HCT116 (cell line): ENCODE data around the gene PACRG. TPM values are rescaled to one million over a fixed set of nuclear protein-coding genes. Genes with fewer than 3 reads are reported as not detected.

Experiments used
- ATAC-seq: fragments of 200-7000 bp; cut with Tn5 transposase; 2 replicates; pipeline ENCODE4 v1.9.1; 2020; ENCODE audit warnings: mild to moderate bottlenecking, moderate library complexity
- BruUV-seq: library from RNA; stranded (reverse); fragments of 400-500 nt; replicated peaks from 2 replicates; lab custom pipeline; 2021; lab: Mats Ljungman, UMichigan
- CTCF ChIA-PET: fragments of 300-600 bp; sonication (Branson Sonifier 250); formaldehyde crosslinking; loops from one replicate; lab custom pipeline; 2021; ENCODE audit warnings: antibody characterized with exemption; lab: Charles Lee
- POLR2A ChIA-PET: fragments of 300-600, 350-600 bp; sonication (Branson Sonifier 250); formaldehyde crosslinking; loops from one replicate; lab custom pipeline; 2021; ENCODE audit warnings: antibody characterized with exemption; lab: Charles Lee
- RAD21 ChIA-PET, 2 experiments: fragments of 300-600 bp; sonication (Branson Sonifier 250); formaldehyde crosslinking; loops; one replicate each; lab custom pipeline; 2023; ENCODE audit warnings: low total read pairs in 2 of 2; ENCODE audit not compliant: uncharacterized antibody in 2 of 2, unreplicated experiment in 2 of 2, low non-redundant PET in 1 of 2; lab: Charles Lee
- DNase-seq: peaks from one replicate; pipeline ENCODE4 v3.0.0-alpha.2; 2010; ENCODE audit warnings: low read depth, low spot score
- H2AFZ ChIP-seq: fragments of 200-600 bp; shearing (Covaris generic), sonication (generic); 2 replicates; pipeline ENCODE4 v1.6.1; 2017; ENCODE audit warnings: low read depth, mixed run types, mixed read lengths, antibody characterized with exemption, low read length; ENCODE audit not compliant: poor library complexity, severe bottlenecking
- H3K27ac ChIP-seq: 2 replicates; pipeline ENCODE4 v1.5.1; 2012; ENCODE audit warnings: low read depth, low read length
- H3K27me3 ChIP-seq: fragments of 200-600 bp; sonication (generic); 2 replicates; pipeline ENCODE4 v1.6.1; 2016; ENCODE audit warnings: mixed run types, low read length, mixed read lengths; ENCODE audit not compliant: insufficient read depth
- H3K36me3 ChIP-seq, 2 experiments: fragments of 200-500 bp in 1 of 2; fragments of 200-600 bp in 1 of 2; sonication (Bioruptor generic) in 1 of 2; sonication (generic) in 1 of 2; 2 replicates each; pipeline versions ENCODE4 v1.5.1 to v1.6.1; 2014 to 2016; ENCODE audit warnings: low read length in 2 of 2, inconsistent platforms in 1 of 2, mixed read lengths in 1 of 2, mixed run types in 1 of 2; ENCODE audit not compliant: insufficient read depth in 2 of 2, control insufficient read depth in 1 of 2
- H3K4me1 ChIP-seq, 2 experiments: fragments of 200-600 bp in 1 of 2; sonication (generic) in 1 of 2; 2 replicates each; pipeline versions ENCODE4 v1.5.1 to v1.6.1; 2012 to 2017; ENCODE audit warnings: low read length in 2 of 2, inconsistent platforms in 1 of 2, mild to moderate bottlenecking in 1 of 2, mixed read lengths in 1 of 2, mixed run types in 1 of 2, moderate library complexity in 1 of 2; ENCODE audit not compliant: insufficient read depth in 2 of 2, control insufficient read depth in 1 of 2
- H3K4me2 ChIP-seq: fragments of 200-600 bp; sonication (generic); 2 replicates; pipeline ENCODE4 v1.6.1; 2017; ENCODE audit warnings: mixed run types, low read length, mixed read lengths
- H3K4me3 ChIP-seq, 2 experiments: fragments of 200-600 bp in 1 of 2; sonication (generic) in 1 of 2; replicated peaks in 1 of 2; 2 replicates each; pipeline ENCODE4 v1.5.1; 2011 to 2016; ENCODE audit warnings: low read length in 2 of 2, control low read depth in 1 of 2, low read depth in 1 of 2, mild to moderate bottlenecking in 1 of 2, mixed read lengths in 1 of 2, mixed run types in 1 of 2
- H3K79me2 ChIP-seq: fragments of 200-600 bp; sonication (generic); 2 replicates; pipeline ENCODE4 v1.6.1; 2017; ENCODE audit warnings: mild to moderate bottlenecking, mixed run types, low read length, moderate library complexity, mixed read lengths; ENCODE audit not compliant: insufficient read depth
- H3K9ac ChIP-seq: fragments of 200-600 bp; sonication (generic); 2 replicates; pipeline ENCODE4 v1.6.1; 2016; ENCODE audit warnings: low read length, mixed read lengths
- H3K9me2 ChIP-seq: fragments of 200-600 bp; sonication (generic), shearing (Covaris generic); 2 replicates; pipeline ENCODE4 v1.6.1; 2017; ENCODE audit warnings: mixed run types, mild to moderate bottlenecking, moderate library complexity; ENCODE audit not compliant: insufficient read depth
- H3K9me3 ChIP-seq, 2 experiments: fragments of 200-500 bp in 1 of 2; fragments of 200-600 bp in 1 of 2; sonication (Bioruptor generic) in 1 of 2; sonication (generic) in 1 of 2; 2 replicates each; pipeline ENCODE4 v1.6.1; 2014 to 2017; ENCODE audit warnings: low read length in 2 of 2, mixed read lengths in 2 of 2, inconsistent platforms in 1 of 2, low read depth in 1 of 2, mild to moderate bottlenecking in 1 of 2, mixed run types in 1 of 2, moderate library complexity in 1 of 2; ENCODE audit not compliant: control insufficient read depth in 1 of 2, insufficient read depth in 1 of 2
- H4K20me1 ChIP-seq: fragments of 200-600 bp; sonication (generic), shearing (Covaris generic); 2 replicates; pipeline ENCODE4 v1.6.1; 2017; ENCODE audit warnings: mixed run types, mild to moderate bottlenecking, moderate library complexity; ENCODE audit not compliant: insufficient read depth
- CEBPB ChIP-seq: IDR thresholded peaks from 2 replicates; pipeline ENCODE4 v1.6.1; 2012; ENCODE audit warnings: low read depth
- EZH2 ChIP-seq: fragments of 200-600 bp; sonication (generic); IDR thresholded peaks from 2 replicates; pipeline ENCODE4 v1.6.1; 2017; ENCODE audit warnings: antibody characterized with exemption, mixed run types
- FOSL1 ChIP-seq: IDR thresholded peaks from 2 replicates; pipeline ENCODE4 v1.6.1; 2012; ENCODE audit warnings: low read depth
- JUND ChIP-seq: IDR thresholded peaks from 2 replicates; pipeline ENCODE4 v1.6.1; 2012
- POLR2AphosphoS5 ChIP-seq: IDR thresholded peaks from 2 replicates; pipeline ENCODE4 v1.6.1; 2011; ENCODE audit warnings: mild to moderate bottlenecking, low read depth, low read length, moderate library complexity
- RAD21 ChIP-seq: IDR thresholded peaks from 2 replicates; pipeline ENCODE4 v1.6.1; 2012; ENCODE audit warnings: low read depth, mild to moderate bottlenecking
- SIN3A ChIP-seq: IDR thresholded peaks from 2 replicates; pipeline ENCODE4 v1.6.1; 2012; ENCODE audit warnings: low read depth
- SP1 ChIP-seq: IDR thresholded peaks from 2 replicates; pipeline ENCODE4 v1.6.1; 2012; ENCODE audit warnings: low read depth
- SRF ChIP-seq: IDR thresholded peaks from 2 replicates; pipeline ENCODE4 v1.6.1; 2012; ENCODE audit warnings: low read depth
- TCF7L2 ChIP-seq: IDR thresholded peaks from 2 replicates; pipeline ENCODE4 v1.7.0; 2011; ENCODE audit warnings: borderline replicate concordance, inconsistent platforms; ENCODE audit not compliant: insufficient read depth, insufficient read length; ENCODE audit errors: extremely low read depth
- YY1 ChIP-seq: IDR thresholded peaks from 2 replicates; pipeline ENCODE4 v1.6.1; 2011; ENCODE audit warnings: low read length, low read depth, moderate library complexity, mild to moderate bottlenecking; ENCODE audit not compliant: insufficient replicate concordance; ENCODE audit errors: extremely low read depth
- ZFX ChIP-seq: fragments of 450-650 bp; IDR thresholded peaks from 2 replicates; pipeline ENCODE4 v1.6.1; 2017
- ZNF274 ChIP-seq: fragments of 200-500 bp; sonication (Bioruptor generic); IDR thresholded peaks from 2 replicates; pipeline ENCODE4 v1.6.1; 2014; ENCODE audit warnings: mild to moderate bottlenecking, low read depth, low read length, inconsistent platforms
- intact Hi-C: fragments of 100-400 bp; cut with micrococcal nuclease; formaldehyde crosslinking; loops from 2 replicates; pipeline ENCODE4 v1.10.0; 2022
- total RNA-seq: library from RNA; stranded (reverse); gene quantifications from one replicate; pipeline ENCODE4 v1.2.1, GENCODE V29; 2021; ENCODE audit not compliant: unreplicated experiment
- TF ChIP-seq, protein P1 (sequence below): IDR thresholded peaks from 2 replicates; pipeline ENCODE4 v1.6.1; 2012
- TF ChIP-seq, protein P2 (sequence below): IDR thresholded peaks from 2 replicates; pipeline ENCODE4 v1.6.1; 2012
- TF ChIP-seq, protein P3 (sequence below): IDR thresholded peaks from 2 replicates; pipeline ENCODE4 v1.6.1; 2011; ENCODE audit warnings: mild to moderate bottlenecking, low read length, moderate library complexity; ENCODE audit not compliant: insufficient replicate concordance; ENCODE audit errors: extremely low read depth

PACRG gene
- total RNA-seq, 1 experiment from 2014 or later: 0.71 TPM

DNA sequence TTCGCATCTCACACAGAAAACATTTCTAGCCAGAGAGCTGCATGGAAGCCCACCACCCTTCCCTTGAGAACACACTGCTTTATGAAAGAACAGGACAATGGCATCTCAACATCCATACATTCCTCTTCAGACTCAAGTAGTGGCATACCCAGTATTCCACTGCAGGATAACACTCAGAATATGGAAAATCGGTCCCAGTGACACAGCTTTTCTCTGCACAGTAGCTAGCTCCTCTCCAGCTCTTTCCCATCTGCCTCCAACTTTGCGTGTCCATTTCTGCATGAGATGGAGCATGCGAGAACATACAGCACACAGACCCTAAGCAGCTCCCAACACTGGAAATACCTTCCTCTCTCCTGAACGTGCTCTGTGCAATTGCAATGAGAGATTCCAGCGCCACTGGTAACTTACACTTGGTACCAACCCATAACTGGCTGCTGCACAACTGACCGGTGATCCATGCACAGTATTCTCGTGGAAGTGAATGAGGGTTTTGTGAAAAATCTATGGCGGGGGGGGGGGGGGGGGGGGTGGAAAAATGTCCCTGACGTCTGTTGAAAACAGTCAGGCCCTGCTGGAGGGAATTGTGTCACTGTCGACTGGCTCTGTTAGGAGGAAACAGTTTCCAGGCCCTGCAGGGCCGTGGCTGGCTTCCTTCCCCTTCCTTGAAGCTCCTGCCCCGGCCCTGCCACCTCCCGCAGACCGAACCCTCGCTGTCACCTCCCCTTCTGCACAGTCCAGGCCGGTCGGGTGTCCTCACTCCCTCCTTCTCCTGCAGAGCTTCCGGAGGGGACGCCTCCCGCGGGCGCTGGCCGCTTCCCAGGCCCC is 420.9 kb downstream of the PACRG start:
- no peak overlapping the region for H3K4me3 ChIP-seq
- no peak overlapping the region for H3K4me2 ChIP-seq
- H3K4me1 ChIP-seq: no peaks in the 10 kb centered on the region
- no peak overlapping the region for H3K27ac ChIP-seq
- ChIA-PET CTCF (no interaction called here), RAD21 (no interaction called here), POLR2A (no interaction called here)
- no peaks in the 10 kb centered on the region for H4K20me1 ChIP-seq
- no peaks in the 10 kb centered on the region for H3K36me3 ChIP-seq
- H3K9ac ChIP-seq: no peak overlapping the region
- no peaks in the 10 kb centered on the region for H3K9me2 ChIP-seq
- ATAC-seq (no peak), DNase-seq (no peak)
- intact Hi-C loops: no loop called here
- H2AFZ ChIP-seq: no peak overlapping the region
- peaks cover 0 to 3% of the 10 kb centered on the region in 2 experiments; a peak in 2 of 4 replicates for H3K9me3 ChIP-seq
- no peak for TF ChIP-seq TCF7L2
- TF ChIP-seq SRF: no peak
- no peak for TF ChIP-seq POLR2AphosphoS5
- no peak for TF ChIP-seq ZNF274
- TF ChIP-seq, protein P1, sequence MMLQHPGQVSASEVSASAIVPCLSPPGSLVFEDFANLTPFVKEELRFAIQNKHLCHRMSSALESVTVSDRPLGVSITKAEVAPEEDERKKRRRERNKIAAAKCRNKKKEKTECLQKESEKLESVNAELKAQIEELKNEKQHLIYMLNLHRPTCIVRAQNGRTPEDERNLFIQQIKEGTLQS: no peak
- no peak for TF ChIP-seq CEBPB
- no peak for TF ChIP-seq SIN3A
- no peak for TF ChIP-seq EZH2
- TF ChIP-seq SP1: no peak
- TF ChIP-seq JUND: no peak
- TF ChIP-seq, protein P2, sequence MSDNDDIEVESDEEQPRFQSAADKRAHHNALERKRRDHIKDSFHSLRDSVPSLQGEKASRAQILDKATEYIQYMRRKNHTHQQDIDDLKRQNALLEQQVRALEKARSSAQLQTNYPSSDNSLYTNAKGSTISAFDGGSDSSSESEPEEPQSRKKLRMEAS: no peak
- no peak for TF ChIP-seq ZFX
- TF ChIP-seq, protein P3, sequence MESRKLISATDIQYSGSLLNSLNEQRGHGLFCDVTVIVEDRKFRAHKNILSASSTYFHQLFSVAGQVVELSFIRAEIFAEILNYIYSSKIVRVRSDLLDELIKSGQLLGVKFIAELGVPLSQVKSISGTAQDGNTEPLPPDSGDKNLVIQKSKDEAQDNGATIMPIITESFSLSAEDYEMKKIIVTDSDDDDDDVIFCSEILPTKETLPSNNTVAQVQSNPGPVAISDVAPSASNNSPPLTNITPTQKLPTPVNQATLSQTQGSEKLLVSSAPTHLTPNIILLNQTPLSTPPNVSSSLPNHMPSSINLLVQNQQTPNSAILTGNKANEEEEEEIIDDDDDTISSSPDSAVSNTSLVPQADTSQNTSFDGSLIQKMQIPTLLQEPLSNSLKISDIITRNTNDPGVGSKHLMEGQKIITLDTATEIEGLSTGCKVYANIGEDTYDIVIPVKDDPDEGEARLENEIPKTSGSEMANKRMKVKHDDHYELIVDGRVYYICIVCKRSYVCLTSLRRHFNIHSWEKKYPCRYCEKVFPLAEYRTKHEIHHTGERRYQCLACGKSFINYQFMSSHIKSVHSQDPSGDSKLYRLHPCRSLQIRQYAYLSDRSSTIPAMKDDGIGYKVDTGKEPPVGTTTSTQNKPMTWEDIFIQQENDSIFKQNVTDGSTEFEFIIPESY: no peak
- no peak for TF ChIP-seq RAD21
- TF ChIP-seq YY1: no peak
- TF ChIP-seq FOSL1: no peak
- BruUV-seq: no TSS peak
- H3K79me2 ChIP-seq: no peaks in the 10 kb centered on the region
- no peaks in the 10 kb centered on the region for H3K27me3 ChIP-seq
